B cell (primary cell): ENCODE measurements around the gene PRKCH.

Source experiments
- EZH2 ChIP-seq: IDR thresholded peaks from 2 replicates; pipeline ENCODE4 v1.6.1; 2012; ENCODE audit warnings: borderline replicate concordance, low read depth, mild to moderate bottlenecking, moderate library complexity, low read length; ENCODE audit not compliant: insufficient read depth, poor library complexity, severe bottlenecking
- TF ChIP-seq, protein P1 (sequence below): fragments of 200-600 bp; IDR thresholded peaks from one replicate; pipeline ENCODE4 v1.8.0; 2022; ENCODE audit warnings: antibody characterized with exemption, mild to moderate bottlenecking

- TF ChIP-seq, protein P1, sequence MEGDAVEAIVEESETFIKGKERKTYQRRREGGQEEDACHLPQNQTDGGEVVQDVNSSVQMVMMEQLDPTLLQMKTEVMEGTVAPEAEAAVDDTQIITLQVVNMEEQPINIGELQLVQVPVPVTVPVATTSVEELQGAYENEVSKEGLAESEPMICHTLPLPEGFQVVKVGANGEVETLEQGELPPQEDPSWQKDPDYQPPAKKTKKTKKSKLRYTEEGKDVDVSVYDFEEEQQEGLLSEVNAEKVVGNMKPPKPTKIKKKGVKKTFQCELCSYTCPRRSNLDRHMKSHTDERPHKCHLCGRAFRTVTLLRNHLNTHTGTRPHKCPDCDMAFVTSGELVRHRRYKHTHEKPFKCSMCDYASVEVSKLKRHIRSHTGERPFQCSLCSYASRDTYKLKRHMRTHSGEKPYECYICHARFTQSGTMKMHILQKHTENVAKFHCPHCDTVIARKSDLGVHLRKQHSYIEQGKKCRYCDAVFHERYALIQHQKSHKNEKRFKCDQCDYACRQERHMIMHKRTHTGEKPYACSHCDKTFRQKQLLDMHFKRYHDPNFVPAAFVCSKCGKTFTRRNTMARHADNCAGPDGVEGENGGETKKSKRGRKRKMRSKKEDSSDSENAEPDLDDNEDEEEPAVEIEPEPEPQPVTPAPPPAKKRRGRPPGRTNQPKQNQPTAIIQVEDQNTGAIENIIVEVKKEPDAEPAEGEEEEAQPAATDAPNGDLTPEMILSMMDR: no peak
- no peak for TF ChIP-seq EZH2
These were observed 249.3 kb downstream of the PRKCH start for GRCh38 chr14:61570549-61571290.
